ENCODE data around the gene ZNF366.

- TF ChIP-seq CTCF (conservative IDR thresholded peaks at IDR 0.05) (no peak), EZH2 (IDR thresholded peaks at IDR 0.05; ENCODE audit: low read depth) (no peak)
Measured at GRCh38 chr5:72460413-72460812, 46.8 kb downstream of the ZNF366 start.
